Immature natural killer cell (primary cell): Measurements from ENCODE around the gene ACER1. TPM values are rescaled to one million over a fixed set of nuclear protein-coding genes. Genes with fewer than 3 reads are reported as not detected.
"Not testable (repeated sequence)": the region's sequence is repeated elsewhere in the genome, so short reads cannot be mapped to it uniquely, and the experiment has no call there.

Source experiments
- DNase-seq, 3 donors: peaks; one replicate each; pipeline ENCODE4 v3.0.0; 2022; ENCODE audit warnings: mixed read lengths in 1 of 3
- H3K27ac Mint-ChIP-seq, 6 donors: one replicate each; pipeline ENCODE4 v1.8.0; 2020; ENCODE audit warnings: mixed read lengths in 6 of 6, mild to moderate bottlenecking in 5 of 6, inconsistent platforms in 4 of 6, moderate library complexity in 3 of 6
- H3K27me3 Mint-ChIP-seq, 3 donors: one replicate each; pipeline ENCODE4 v1.8.0; 2020 to 2021; ENCODE audit warnings: low read depth in 3 of 3, mild to moderate bottlenecking in 3 of 3, mixed read lengths in 3 of 3, moderate library complexity in 3 of 3, inconsistent platforms in 1 of 3
- H3K36me3 Mint-ChIP-seq, 3 donors: one replicate each; pipeline ENCODE4 v1.8.0; 2020; ENCODE audit warnings: mixed read lengths in 3 of 3, inconsistent platforms in 2 of 3, mild to moderate bottlenecking in 2 of 3
- H3K4me1 Mint-ChIP-seq, 2 donors: one replicate each; pipeline ENCODE4 v1.8.0; 2020; ENCODE audit warnings: inconsistent platforms in 2 of 2, mild to moderate bottlenecking in 2 of 2, mixed read lengths in 2 of 2, moderate library complexity in 1 of 2
- H3K4me3 Mint-ChIP-seq, 5 donors: one replicate each; pipeline ENCODE4 v1.8.0; 2020; ENCODE audit warnings: mild to moderate bottlenecking in 5 of 5, mixed read lengths in 5 of 5, inconsistent platforms in 3 of 5, moderate library complexity in 3 of 5
- H3K9me3 Mint-ChIP-seq, 6 donors: one replicate each; pipeline ENCODE4 v1.8.0; 2020; ENCODE audit warnings: mild to moderate bottlenecking in 6 of 6, mixed read lengths in 6 of 6, inconsistent platforms in 4 of 6, moderate library complexity in 3 of 6
- polyA plus RNA-seq, 3 donors: library from polyadenylated mRNA; unstranded; fragments of 300-500 nt; fragmentation: Illumina TruSeq; gene quantifications; one replicate each; pipeline ENCODE4 v1.2.3, GENCODE V29; 2021

The ACER1 gene
- polyA plus RNA-seq, 3 donors from 2014 or later = 0.54 to 0.63 TPM; not detected in 1

DNA sequence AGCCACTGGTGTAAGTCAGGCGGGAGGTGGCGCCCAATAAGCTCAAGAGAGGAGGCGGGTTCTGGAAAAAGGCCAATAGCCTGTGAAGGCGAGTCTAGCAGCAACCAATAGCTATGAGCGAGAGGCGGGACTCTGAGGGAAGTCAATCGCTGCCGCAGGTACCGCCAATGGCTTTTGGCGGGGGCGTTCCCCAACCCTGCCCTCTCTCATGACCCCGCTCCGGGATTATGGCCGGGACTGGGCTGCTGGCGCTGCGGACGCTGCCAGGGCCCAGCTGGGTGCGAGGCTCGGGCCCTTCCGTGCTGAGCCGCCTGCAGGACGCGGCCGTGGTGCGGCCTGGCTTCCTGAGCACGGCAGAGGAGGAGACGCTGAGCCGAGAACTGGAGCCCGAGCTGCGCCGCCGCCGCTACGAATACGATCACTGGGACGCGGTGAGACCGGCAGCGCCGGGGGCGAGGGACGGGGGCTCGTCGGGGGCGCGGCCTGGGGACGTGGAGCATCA is 39.2 kb upstream of the ACER1 start, which contains the start of gene ALKBH7:
Gene ALKBH7 (plus strand): TSS at position 201 of the 502 bp plus-strand sequence. CDS start 27 bp downstream, at position 228.
- Mint-ChIP-seq H3K36me3 (peaks cover 0 to 8% (median 4%) of the 10 kb centered on the region in 3 donors), H3K27ac (peak within 1 kb of the TSS; percentile 83 to 96 (median 92)), H3K9me3 (no peaks in the 10 kb centered on the region), H3K4me3 (peak within 1 kb of the TSS; percentile 79 to 95 (median 92)), H3K27me3 (peaks cover 3 to 6% (median 5%) of the 10 kb centered on the region in 3 donors), H3K4me1 (peaks cover 17 to 18% of the 10 kb centered on the region in 2 donors)
- peak; percentile 96 to 98 (median 98) for DNase-seq

DNA sequence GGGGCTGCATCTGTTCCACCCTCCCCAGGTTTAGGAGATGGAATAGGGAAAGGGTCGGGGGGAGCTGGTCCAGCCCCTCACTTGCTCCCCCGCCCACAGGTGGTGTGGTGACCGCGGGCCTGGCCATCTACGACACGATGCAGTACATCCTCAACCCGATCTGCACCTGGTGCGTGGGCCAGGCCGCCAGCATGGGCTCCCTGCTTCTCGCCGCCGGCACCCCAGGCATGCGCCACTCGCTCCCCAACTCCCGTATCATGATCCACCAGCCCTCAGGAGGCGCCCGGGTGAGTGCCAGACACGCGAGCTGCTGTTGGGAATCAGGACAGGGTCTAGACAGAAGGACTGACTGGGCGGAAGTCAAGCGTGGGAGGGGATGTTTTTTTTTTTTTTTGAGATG is 30.9 kb upstream of the ACER1 start:
- Mint-ChIP-seq H3K36me3 (peaks cover 4 to 11% (median 10%) of the 10 kb centered on the region in 3 donors), H3K4me3 (peak overlapping the region in 1 of 5 donors; percentile 19), H3K9me3 (no peaks in the 10 kb centered on the region), H3K27ac (no peak overlapping the region), H3K27me3 (peaks cover 1 to 3% (median 2%) of the 10 kb centered on the region in 3 donors), H3K4me1 (peaks cover 12 to 18% of the 10 kb centered on the region in 2 donors)
- no peak for DNase-seq

DNA sequence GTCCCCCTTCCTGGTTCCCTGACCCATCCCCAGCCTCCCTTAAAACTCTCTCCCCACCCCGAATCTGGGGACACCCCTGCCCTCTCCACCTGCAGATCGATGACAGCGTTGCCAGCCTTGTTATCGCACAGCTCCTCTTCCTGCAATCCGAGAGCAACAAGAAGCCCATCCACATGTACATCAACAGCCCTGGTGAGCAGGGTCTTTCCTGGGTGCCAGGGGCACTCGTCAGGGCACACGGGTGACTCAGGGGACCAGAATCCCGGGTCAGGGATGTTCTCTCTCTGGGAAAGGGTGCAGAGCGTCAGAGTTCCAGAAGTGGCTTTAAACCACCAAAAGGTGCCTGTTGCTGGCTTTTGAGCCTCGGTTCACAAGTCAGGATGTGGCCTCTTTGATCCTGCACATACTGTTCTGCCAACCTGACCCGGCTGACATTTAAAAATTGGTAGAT is 29.0 kb upstream of the ACER1 start:
- peaks cover 1 to 3% (median 2%) of the 10 kb centered on the region in 3 donors for H3K27me3 Mint-ChIP-seq
- peak overlapping the region; percentile 82 to 93 (median 88) for H3K27ac Mint-ChIP-seq
- H3K4me1 Mint-ChIP-seq = peaks cover 12 to 16% of the 10 kb centered on the region in 2 donors
- no peaks in the 10 kb centered on the region for H3K9me3 Mint-ChIP-seq
- DNase-seq = peak in 2 of 3 donors; percentile 16 to 17
- peak overlapping the region; percentile 88 to 94 (median 90) for H3K4me3 Mint-ChIP-seq
- H3K36me3 Mint-ChIP-seq = peaks cover 4 to 6% (median 4%) of the 10 kb centered on the region in 3 donors

DNA sequence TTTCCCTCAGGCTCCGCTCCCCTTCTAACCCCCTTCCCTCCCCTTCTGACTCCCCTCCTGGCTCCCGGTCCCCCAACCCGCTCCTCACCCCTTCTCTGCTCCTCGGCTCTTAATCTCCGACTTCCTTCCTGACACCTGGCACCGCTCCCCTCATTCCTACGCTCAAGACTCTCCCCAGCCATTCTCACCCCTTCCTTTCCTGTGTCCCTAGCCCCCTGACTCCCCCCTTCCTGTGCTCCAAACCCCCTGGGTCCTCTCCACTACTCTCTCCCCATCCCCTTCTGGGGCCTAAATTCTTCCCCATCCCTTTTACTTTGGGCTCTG is 28.6 kb upstream of the ACER1 start:
- DNase-seq = no peak
- H3K9me3 Mint-ChIP-seq = no peaks in the 10 kb centered on the region
- H3K27ac Mint-ChIP-seq = peak overlapping the region; percentile 82 to 93 (median 88)
- peaks cover 4 to 6% (median 4%) of the 10 kb centered on the region in 3 donors for H3K36me3 Mint-ChIP-seq
- H3K4me3 Mint-ChIP-seq = peak overlapping the region; percentile 88 to 94 (median 90)
- H3K27me3 Mint-ChIP-seq = peaks cover 1 to 3% (median 2%) of the 10 kb centered on the region in 3 donors
- H3K4me1 Mint-ChIP-seq = peaks cover 12 to 16% of the 10 kb centered on the region in 2 donors

- DNase-seq, H3K9me3 Mint-ChIP-seq, H3K27me3 Mint-ChIP-seq, H3K36me3 Mint-ChIP-seq: not testable (repeated sequence)
- Mint-ChIP-seq H3K4me3 (peak overlapping the region; percentile 88 to 94 (median 90)), H3K27ac (peak overlapping the region in 3 of 6 donors; percentile 51 to 93 (median 88)), H3K4me1 (peaks cover 12 to 16% of the 10 kb centered on the region in 2 donors)
Observed at GRCh38 chr19:6360857-6361216, 27.4 kb upstream of the ACER1 start.

DNA sequence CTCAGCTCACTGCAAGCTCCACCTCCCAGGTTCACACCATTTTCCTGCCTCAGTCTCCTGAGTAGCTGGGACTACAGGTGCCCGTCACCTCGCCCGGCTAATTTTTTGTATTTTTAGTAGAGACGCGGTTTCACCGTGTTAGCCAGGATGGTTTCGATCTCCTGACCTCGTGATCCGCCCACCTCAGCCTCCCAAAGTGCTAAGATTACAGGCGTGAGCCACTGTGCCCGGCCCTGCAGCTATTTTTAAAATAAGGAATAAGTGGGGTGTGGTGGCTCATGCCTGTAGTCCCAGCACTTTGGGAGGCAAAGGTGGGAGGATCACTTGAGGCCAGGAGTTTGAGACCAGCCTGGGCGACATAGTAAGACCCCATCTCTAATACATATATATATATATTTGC is 27.0 kb upstream of the ACER1 start:
- not testable (repeated sequence) for H3K9me3 Mint-ChIP-seq, H3K36me3 Mint-ChIP-seq, H3K27me3 Mint-ChIP-seq, DNase-seq
- peak overlapping the region in 4 of 5 donors; percentile 53 to 93 (median 74) for H3K4me3 Mint-ChIP-seq
- H3K27ac Mint-ChIP-seq = peak overlapping the region in 1 of 6 donors; percentile 93
- peaks cover 12 to 16% of the 10 kb centered on the region in 2 donors for H3K4me1 Mint-ChIP-seq

GRCh38 chr19:6359568-6360341 is 26.3 kb upstream of the ACER1 start:
- Mint-ChIP-seq H3K36me3 (no peaks in the 10 kb centered on the region), H3K27me3 (peaks cover 1 to 3% (median 2%) of the 10 kb centered on the region in 3 donors), H3K4me3 (peak overlapping the region in 3 of 5 donors; percentile 5 to 31 (median 30)), H3K9me3 (no peaks in the 10 kb centered on the region), H3K27ac (peak overlapping the region in 1 of 6 donors; percentile 21), H3K4me1 (peaks cover 12 to 16% of the 10 kb centered on the region in 2 donors)
- no peak for DNase-seq

- Mint-ChIP-seq H3K4me3 (no peak overlapping the region), H3K36me3 (no peaks in the 10 kb centered on the region), H3K4me1 (peaks cover 12 to 15% of the 10 kb centered on the region in 2 donors), H3K9me3 (no peaks in the 10 kb centered on the region), H3K27me3 (peaks cover 1 to 3% (median 2%) of the 10 kb centered on the region in 3 donors), H3K27ac (no peak overlapping the region)
- DNase-seq = no peak
Observed at GRCh38 chr19:6358003-6358402, 24.6 kb upstream of the ACER1 start.

GRCh38 chr19:6357174-6357573 is 23.8 kb upstream of the ACER1 start:
- no peak overlapping the region for H3K27ac Mint-ChIP-seq

DNA sequence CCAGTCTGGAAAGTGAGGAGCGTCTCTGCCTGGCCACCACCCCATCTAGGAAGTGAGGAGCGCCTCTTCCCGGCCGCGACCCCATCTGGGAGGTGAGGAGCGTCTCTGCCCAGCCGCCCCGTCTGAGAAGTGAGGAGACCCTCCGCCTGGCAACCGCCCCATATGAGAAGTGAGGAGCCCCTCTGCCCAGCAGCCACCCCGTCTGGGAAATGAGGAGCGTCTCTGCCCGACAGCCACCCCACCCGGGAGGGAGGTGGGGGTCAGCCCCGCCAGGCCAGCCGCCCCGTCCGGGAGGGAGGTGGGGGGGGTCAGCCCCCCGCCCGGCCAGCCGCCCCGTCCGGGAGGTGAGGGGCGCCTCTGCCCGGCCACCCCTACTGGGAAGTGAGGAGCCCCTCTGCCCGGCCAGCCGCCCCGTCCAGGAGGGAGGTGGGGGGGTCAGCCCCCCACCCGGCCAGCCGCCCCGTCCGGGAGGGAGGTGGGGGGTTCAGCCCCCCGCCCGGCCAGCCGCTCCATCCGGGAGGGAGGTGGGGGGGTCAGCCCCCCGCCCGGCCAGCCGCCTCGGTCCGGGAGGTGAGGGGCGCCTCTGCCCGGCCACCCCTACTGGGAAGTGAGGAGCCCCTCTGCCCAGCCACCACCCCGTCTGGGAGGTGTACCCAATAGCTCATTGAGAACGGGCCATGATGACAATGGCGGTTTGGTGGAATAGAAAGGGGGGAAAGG is 22.1 kb upstream of the ACER1 start:
- not testable (repeated sequence) for H3K27me3 Mint-ChIP-seq, H3K9me3 Mint-ChIP-seq, H3K4me1 Mint-ChIP-seq, H3K27ac Mint-ChIP-seq, DNase-seq, H3K4me3 Mint-ChIP-seq, H3K36me3 Mint-ChIP-seq

More at GRCh38 chr19:6357174-6357573, 23.8 kb upstream of the ACER1 start:
- H3K9me3 Mint-ChIP-seq = no peaks in the 10 kb centered on the region
- H3K36me3 Mint-ChIP-seq = no peaks in the 10 kb centered on the region
- peaks cover 5 to 8% of the 10 kb centered on the region in 2 donors for H3K4me1 Mint-ChIP-seq
- no peak overlapping the region for H3K4me3 Mint-ChIP-seq
- no peak for DNase-seq
- peaks cover 1 to 3% (median 2%) of the 10 kb centered on the region in 3 donors for H3K27me3 Mint-ChIP-seq

DNA sequence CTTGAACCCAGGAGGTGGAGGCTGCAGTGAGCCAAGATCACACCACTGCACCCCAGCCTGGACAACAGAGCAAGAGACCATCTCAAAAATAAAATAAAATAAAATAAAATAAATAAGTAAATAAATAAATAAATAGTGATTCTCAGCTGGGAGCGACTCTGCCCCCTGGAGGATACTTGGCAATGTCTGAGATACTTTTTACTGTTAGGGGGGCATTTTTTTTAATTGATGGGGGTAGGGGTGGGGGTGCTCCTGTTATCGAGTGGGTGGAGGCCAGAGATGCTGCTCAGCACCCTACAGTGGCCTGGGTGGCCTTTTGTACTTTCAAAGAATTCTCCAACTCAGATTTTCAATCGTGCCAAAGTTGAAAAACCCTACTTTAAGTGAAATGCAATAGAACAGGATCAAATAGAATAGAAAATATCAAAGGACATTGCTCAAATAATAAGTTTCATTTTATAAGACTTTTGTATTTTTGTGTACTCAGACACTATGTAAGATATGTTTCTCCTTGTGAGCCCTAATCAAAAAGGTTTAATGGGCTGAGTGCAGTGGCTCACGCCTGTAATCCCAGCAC is 20.8 kb upstream of the ACER1 start:
- Mint-ChIP-seq H3K27me3 (no peaks in the 10 kb centered on the region), H3K4me3 (no peak overlapping the region), H3K9me3 (no peaks in the 10 kb centered on the region), H3K36me3 (no peaks in the 10 kb centered on the region), H3K27ac (no peak overlapping the region), H3K4me1 (no peaks in the 10 kb centered on the region)
- DNase-seq = no peak

- Mint-ChIP-seq H3K27ac (no peak overlapping the region), H3K4me1 (no peaks in the 10 kb centered on the region), H3K27me3 (peaks cover 0 to 3% (median 0%) of the 10 kb centered on the region in 3 donors), H3K9me3 (peaks cover 0 to 1% (median 0%) of the 10 kb centered on the region in 6 donors), H3K4me3 (no peak overlapping the region), H3K36me3 (no peaks in the 10 kb centered on the region)
- DNase-seq = no peak
Observed at GRCh38 chr19:6352381-6353165, 19.2 kb upstream of the ACER1 start.

DNA sequence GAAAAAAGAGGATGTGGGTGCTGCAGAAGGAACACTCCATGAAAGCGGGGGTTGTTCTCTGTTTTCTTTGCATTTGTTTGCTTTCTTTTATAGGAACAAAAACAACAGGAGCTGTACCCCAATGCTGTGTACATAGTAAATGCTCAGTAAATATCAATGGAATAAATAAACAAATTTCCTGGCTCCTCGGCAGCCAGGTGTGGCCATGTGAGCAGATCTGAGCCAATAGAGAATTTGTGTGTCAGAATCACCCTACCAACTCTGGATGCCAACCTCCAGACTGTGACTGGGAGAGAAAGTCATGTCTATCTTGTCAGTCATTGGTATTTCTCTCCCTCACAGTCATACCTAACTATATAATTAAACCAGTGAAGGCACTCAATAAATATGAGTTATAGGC is 17.3 kb upstream of the ACER1 start:
- no peak for DNase-seq
- H3K4me1 Mint-ChIP-seq = no peaks in the 10 kb centered on the region

More for the DNA sequence above, 17.3 kb upstream of the ACER1 start:
- no peaks in the 10 kb centered on the region for H3K36me3 Mint-ChIP-seq
- peaks cover 0 to 4% (median 3%) of the 10 kb centered on the region in 3 donors for H3K27me3 Mint-ChIP-seq
- no peak overlapping the region for H3K27ac Mint-ChIP-seq
- peaks cover 0 to 1% (median 0%) of the 10 kb centered on the region in 6 donors for H3K9me3 Mint-ChIP-seq
- no peak overlapping the region for H3K4me3 Mint-ChIP-seq
